ENCODE data around the gene SLFNL1.

DNA sequence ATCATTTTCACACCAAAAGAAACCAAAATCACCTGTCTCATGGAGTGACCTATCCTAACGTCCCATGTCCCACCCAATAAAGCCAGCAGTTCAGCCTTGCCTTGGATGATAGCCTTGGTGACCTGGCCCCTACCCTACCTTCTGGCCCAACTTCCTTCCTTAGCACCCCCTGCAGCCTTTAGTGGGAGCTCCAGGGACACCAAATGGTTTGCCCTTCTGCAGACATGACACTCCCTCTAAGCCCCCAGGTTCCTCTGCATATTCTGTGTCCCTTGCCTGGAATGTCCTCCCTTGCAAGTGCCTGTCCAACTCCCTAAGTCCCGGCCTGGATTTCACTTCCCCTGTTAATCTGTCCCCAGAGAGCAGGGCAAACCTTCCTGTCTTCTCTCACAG is 2.2 kb downstream of the SLFNL1 start:
- TF ChIP-seq, protein P1, sequence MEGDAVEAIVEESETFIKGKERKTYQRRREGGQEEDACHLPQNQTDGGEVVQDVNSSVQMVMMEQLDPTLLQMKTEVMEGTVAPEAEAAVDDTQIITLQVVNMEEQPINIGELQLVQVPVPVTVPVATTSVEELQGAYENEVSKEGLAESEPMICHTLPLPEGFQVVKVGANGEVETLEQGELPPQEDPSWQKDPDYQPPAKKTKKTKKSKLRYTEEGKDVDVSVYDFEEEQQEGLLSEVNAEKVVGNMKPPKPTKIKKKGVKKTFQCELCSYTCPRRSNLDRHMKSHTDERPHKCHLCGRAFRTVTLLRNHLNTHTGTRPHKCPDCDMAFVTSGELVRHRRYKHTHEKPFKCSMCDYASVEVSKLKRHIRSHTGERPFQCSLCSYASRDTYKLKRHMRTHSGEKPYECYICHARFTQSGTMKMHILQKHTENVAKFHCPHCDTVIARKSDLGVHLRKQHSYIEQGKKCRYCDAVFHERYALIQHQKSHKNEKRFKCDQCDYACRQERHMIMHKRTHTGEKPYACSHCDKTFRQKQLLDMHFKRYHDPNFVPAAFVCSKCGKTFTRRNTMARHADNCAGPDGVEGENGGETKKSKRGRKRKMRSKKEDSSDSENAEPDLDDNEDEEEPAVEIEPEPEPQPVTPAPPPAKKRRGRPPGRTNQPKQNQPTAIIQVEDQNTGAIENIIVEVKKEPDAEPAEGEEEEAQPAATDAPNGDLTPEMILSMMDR (IDR thresholded peaks at IDR 0.05) = no peak
- no peak for TF ChIP-seq EZH2 (IDR thresholded peaks at IDR 0.05; ENCODE audit: borderline replicate concordance, insufficient read depth, low read depth, low read length, poor library complexity, severe bottlenecking)

Data from B cell (primary cell).